Fibroblast of lung (primary cell): ENCODE data around the gene RNU1-2. TPM values are rescaled to one million over a fixed set of nuclear protein-coding genes. Genes with fewer than 3 reads are reported as not detected.
"Not testable (repeated sequence)": the region's sequence is repeated elsewhere in the genome, so short reads cannot be mapped to it uniquely, and the experiment has no call there.

Source experiments
- DNase-seq, 2 donors: peaks; one replicate each; pipeline versions ENCODE4 v3.0.0 to v3.0.0-alpha.2; 2010; ENCODE audit warnings: low read depth in 2 of 2
- H2AFZ ChIP-seq: 2 replicates; pipeline ENCODE4 v1.5.1; 2012; ENCODE audit warnings: low read length, control low read depth, inconsistent platforms
- H3K27ac ChIP-seq: 2 replicates; pipeline ENCODE4 v1.5.1; 2011; ENCODE audit warnings: low read length, control low read depth; ENCODE audit not compliant: insufficient read depth
- H3K27me3 ChIP-seq: 2 replicates; pipeline ENCODE4 v1.5.1; 2011; ENCODE audit warnings: mild to moderate bottlenecking, low read length; ENCODE audit not compliant: control insufficient read depth, insufficient read depth
- H3K36me3 ChIP-seq: 2 replicates; pipeline ENCODE4 v1.5.1; 2011; ENCODE audit warnings: low read length; ENCODE audit not compliant: control insufficient read depth, insufficient read depth
- H3K4me1 ChIP-seq: 2 replicates; pipeline ENCODE4 v1.5.1; 2011; ENCODE audit warnings: low read length; ENCODE audit not compliant: control insufficient read depth, insufficient read depth; ENCODE audit errors: extremely low read depth
- H3K4me2 ChIP-seq: 2 replicates; pipeline ENCODE4 v1.5.1; 2011; ENCODE audit warnings: low read length, control low read depth; ENCODE audit not compliant: insufficient read depth; ENCODE audit errors: extremely low read depth
- H3K4me3 ChIP-seq, 4 experiments: fragments of 200-600 bp in 1 of 4; sonication (generic) in 1 of 4; replicated peaks in 1 of 4; 2 replicates each; pipeline ENCODE4 v1.5.1; 2011 to 2016; ENCODE audit warnings: low read length in 4 of 4, low read depth in 3 of 4, mild to moderate bottlenecking in 3 of 4, control low read depth in 2 of 4, inconsistent platforms in 1 of 4, mixed read lengths in 1 of 4; ENCODE audit not compliant: insufficient read depth in 1 of 4; ENCODE audit errors: control extremely low read depth in 1 of 4
- H3K79me2 ChIP-seq: 2 replicates; pipeline ENCODE4 v1.5.1; 2012; ENCODE audit warnings: mild to moderate bottlenecking, low read length, inconsistent platforms; ENCODE audit not compliant: control insufficient read depth, insufficient read depth
- H3K9ac ChIP-seq: 2 replicates; pipeline ENCODE4 v1.5.1; 2011; ENCODE audit warnings: mild to moderate bottlenecking, low read length, control low read depth; ENCODE audit not compliant: insufficient read depth
- H3K9me3 ChIP-seq: 2 replicates; pipeline ENCODE4 v1.5.1; 2012; ENCODE audit warnings: low read depth, low read length; ENCODE audit not compliant: control insufficient read depth, insufficient read depth
- H4K20me1 ChIP-seq: 2 replicates; pipeline ENCODE4 v1.5.1; 2011; ENCODE audit warnings: low read length; ENCODE audit not compliant: control insufficient read depth, insufficient read depth; ENCODE audit errors: extremely low read depth
- CTCF ChIP-seq, 2 donors: IDR thresholded peaks in 1 of 2; conservative IDR thresholded peaks in 1 of 2; 1 replicate in 1 of 2; 2 replicates in 1 of 2; pipeline ENCODE4 v1.5.1; 2011 to 2012; ENCODE audit warnings: low read length in 2 of 2, control low read depth in 1 of 2, inconsistent platforms in 1 of 2, low read depth in 1 of 2, mild to moderate bottlenecking in 1 of 2
- EZH2 ChIP-seq: IDR thresholded peaks from 2 replicates; pipeline ENCODE4 v1.5.1; 2012; ENCODE audit warnings: low read length, control low read depth, mild to moderate bottlenecking; ENCODE audit errors: missing control alignments
- polyA plus RNA-seq, 2 donors: library from polyadenylated mRNA; depleted of rRNA in 1 of 2; stranded (reverse) in 1 of 2; unstranded in 1 of 2; fragments of >200 nt; gene quantifications; 2 replicates each; pipeline ENCODE4 v1.2.1, GENCODE V29; 2011 to 2012; ENCODE audit warnings: missing spikeins in 1 of 2
- total RNA-seq: library from RNA; depleted of rRNA; stranded (reverse); fragments of >200 nt; gene quantifications from 2 replicates; pipeline ENCODE4 v1.2.1, GENCODE V29; 2014

Gene RNU1-2
- total and polyA plus RNA-seq, 2 donors (not counting 1 experiment from before 2014, with no cell fraction given), result 3,997 TPM; not detected in 1

- H2AFZ ChIP-seq, result no peak overlapping the region
- no peaks in the 10 kb centered on the region for H3K9me3 ChIP-seq
- H3K79me2 ChIP-seq, result no peaks in the 10 kb centered on the region
- H3K27ac ChIP-seq, result no peak overlapping the region
- TF ChIP-seq CTCF (conservative IDR thresholded peaks at IDR 0.05 in 1 of 2, IDR thresholded peaks at IDR 0.05 in 1 of 2; ENCODE audit: low read depth in 1 of 2, low read length in 2 of 2) (no peak), EZH2 (no peak)
- H3K9ac ChIP-seq, result no peak overlapping the region
- H3K36me3 ChIP-seq, result no peaks in the 10 kb centered on the region
- H4K20me1 ChIP-seq, result no peaks in the 10 kb centered on the region
- no peak overlapping the region for H3K4me3 ChIP-seq
- no peak overlapping the region for H3K4me2 ChIP-seq
- H3K27me3 ChIP-seq, result no peaks in the 10 kb centered on the region
- no peak for DNase-seq
- no peaks in the 10 kb centered on the region for H3K4me1 ChIP-seq
These were observed 42.9 kb downstream of the RNU1-2 start for GRCh38 chr1:16938351-16939321.

GRCh38 chr1:16939386-16940180 is 43.8 kb downstream of the RNU1-2 start:
- H3K79me2 ChIP-seq, H3K27ac ChIP-seq, H3K9ac ChIP-seq, H2AFZ ChIP-seq, H3K36me3 ChIP-seq, H3K27me3 ChIP-seq, DNase-seq, H3K4me1 ChIP-seq, H3K4me2 ChIP-seq, H3K4me3 ChIP-seq, H4K20me1 ChIP-seq, H3K9me3 ChIP-seq: not testable (repeated sequence)

- H3K27ac ChIP-seq, result no peak overlapping the region
- H3K36me3 ChIP-seq, result no peaks in the 10 kb centered on the region
- TF ChIP-seq CTCF (conservative IDR thresholded peaks at IDR 0.05 in 1 of 2, IDR thresholded peaks at IDR 0.05 in 1 of 2; ENCODE audit: low read depth in 1 of 2, low read length in 2 of 2) (no peak), EZH2 (no peak)
- H3K9ac ChIP-seq, result no peak overlapping the region
- no peaks in the 10 kb centered on the region for H3K4me1 ChIP-seq
- DNase-seq, result no peak
- no peaks in the 10 kb centered on the region for H3K9me3 ChIP-seq
- H2AFZ ChIP-seq, result no peak overlapping the region
- H3K27me3 ChIP-seq, result no peaks in the 10 kb centered on the region
- no peak overlapping the region for H3K4me3 ChIP-seq
- no peaks in the 10 kb centered on the region for H3K79me2 ChIP-seq
- H3K4me2 ChIP-seq, result no peak overlapping the region
- no peaks in the 10 kb centered on the region for H4K20me1 ChIP-seq
These were observed 48.3 kb downstream of the RNU1-2 start for GRCh38 chr1:16944038-16944437.

- DNase-seq, H3K4me2 ChIP-seq, H4K20me1 ChIP-seq, H3K4me1 ChIP-seq, H3K36me3 ChIP-seq, H3K27me3 ChIP-seq, H2AFZ ChIP-seq, H3K27ac ChIP-seq, H3K79me2 ChIP-seq, H3K4me3 ChIP-seq, H3K9ac ChIP-seq, H3K9me3 ChIP-seq: not testable (repeated sequence)
These were observed 49.7 kb downstream of the RNU1-2 start for GRCh38 chr1:16945512-16945911.
